Hematopoietic multipotent progenitor cell treated with erythropoietin and hydrocortisone succinate and interleukin-3 and kit ligand, for 6 days (in vitro differentiated cells): Measurements from ENCODE around the gene NCOA4.
A peak's percentile ranks its signal among the peaks of the same experiment; 100 is the strongest.
"Not testable (repeated sequence)": the region's sequence is repeated elsewhere in the genome, so short reads cannot be mapped to it uniquely, and the experiment has no call there.

ENCODE experiments used
- DNase-seq: peaks from one replicate; pipeline ENCODE4 v3.0.0-alpha.2; 2015

Gene NCOA4

GRCh38 chr10:46030091-46030937, at the start of gene NCOA4:
Gene NCOA4, minus strand, starts transcription at chr10:46030623. Its CDS starts 13,943 bp downstream, at chr10:46016680.
- peak; percentile 99 for DNase-seq

GRCh38 chr10:46079831-46080585, 49.6 kb upstream of the NCOA4 start:
- peak; percentile 89 for DNase-seq

GRCh38 chr10:46077731-46078413, 47.4 kb upstream of the NCOA4 start:
- peak; percentile 52 for DNase-seq

- DNase-seq: peak; percentile 80
Measured at GRCh38 chr10:46077141-46077554, 46.7 kb upstream of the NCOA4 start.

GRCh38 chr10:46075869-46076268, 45.4 kb upstream of the NCOA4 start:
- no peak for DNase-seq

- peak; percentile 58 for DNase-seq
Measured at GRCh38 chr10:46074196-46074946, 43.9 kb upstream of the NCOA4 start.

GRCh38 chr10:46073564-46073963, 43.1 kb upstream of the NCOA4 start:
- DNase-seq: no peak

GRCh38 chr10:46070749-46071148, 40.3 kb upstream of the NCOA4 start:
- no peak for DNase-seq

- DNase-seq: no peak
Measured at GRCh38 chr10:46069771-46070463, 39.5 kb upstream of the NCOA4 start.

GRCh38 chr10:46068905-46069304, 38.5 kb upstream of the NCOA4 start:
- DNase-seq: no peak

GRCh38 chr10:46068117-46068516, 37.7 kb upstream of the NCOA4 start:
- DNase-seq: no peak

GRCh38 chr10:46064269-46064817, 33.9 kb upstream of the NCOA4 start:
- no peak for DNase-seq

GRCh38 chr10:46062723-46063428, 32.5 kb upstream of the NCOA4 start:
- no peak for DNase-seq

- no peak for DNase-seq
Measured at GRCh38 chr10:46060706-46061105, 30.3 kb upstream of the NCOA4 start.

- not testable (repeated sequence) for DNase-seq
Measured at GRCh38 chr10:46057927-46058326, 27.5 kb upstream of the NCOA4 start.

- no peak for DNase-seq
Measured at GRCh38 chr10:46057038-46057437, 26.6 kb upstream of the NCOA4 start.

- DNase-seq: no peak
Measured at GRCh38 chr10:46055771-46056170, 25.3 kb upstream of the NCOA4 start.

GRCh38 chr10:46053534-46054434, 23.4 kb upstream of the NCOA4 start:
- no peak for DNase-seq

- no peak for DNase-seq
Measured at GRCh38 chr10:46052791-46053375, 22.5 kb upstream of the NCOA4 start.
